ENCODE measurements around the gene FOXP4.

FOXP4 gene

DNA sequence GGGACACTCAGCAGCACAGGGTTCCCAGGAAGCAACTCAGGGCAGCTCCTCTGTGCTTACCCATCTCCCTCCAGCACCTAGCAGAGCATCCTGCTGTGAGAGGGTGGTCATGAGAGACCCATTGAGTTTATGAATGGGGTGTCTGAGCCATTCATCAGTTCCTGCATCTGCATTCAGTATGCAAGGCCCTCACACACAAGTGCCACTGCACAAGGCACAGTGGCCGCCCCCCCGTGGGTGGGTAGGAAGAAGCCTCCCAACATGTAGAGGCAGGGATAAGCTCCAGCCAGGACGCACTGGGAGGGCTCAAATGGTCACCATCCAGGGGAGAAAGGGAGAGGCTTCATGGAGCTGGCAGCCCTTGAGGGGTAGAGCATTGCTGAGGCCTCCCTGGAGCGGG lies 43.0 kb downstream of the FOXP4 start:
- TF ChIP-seq, protein P1, sequence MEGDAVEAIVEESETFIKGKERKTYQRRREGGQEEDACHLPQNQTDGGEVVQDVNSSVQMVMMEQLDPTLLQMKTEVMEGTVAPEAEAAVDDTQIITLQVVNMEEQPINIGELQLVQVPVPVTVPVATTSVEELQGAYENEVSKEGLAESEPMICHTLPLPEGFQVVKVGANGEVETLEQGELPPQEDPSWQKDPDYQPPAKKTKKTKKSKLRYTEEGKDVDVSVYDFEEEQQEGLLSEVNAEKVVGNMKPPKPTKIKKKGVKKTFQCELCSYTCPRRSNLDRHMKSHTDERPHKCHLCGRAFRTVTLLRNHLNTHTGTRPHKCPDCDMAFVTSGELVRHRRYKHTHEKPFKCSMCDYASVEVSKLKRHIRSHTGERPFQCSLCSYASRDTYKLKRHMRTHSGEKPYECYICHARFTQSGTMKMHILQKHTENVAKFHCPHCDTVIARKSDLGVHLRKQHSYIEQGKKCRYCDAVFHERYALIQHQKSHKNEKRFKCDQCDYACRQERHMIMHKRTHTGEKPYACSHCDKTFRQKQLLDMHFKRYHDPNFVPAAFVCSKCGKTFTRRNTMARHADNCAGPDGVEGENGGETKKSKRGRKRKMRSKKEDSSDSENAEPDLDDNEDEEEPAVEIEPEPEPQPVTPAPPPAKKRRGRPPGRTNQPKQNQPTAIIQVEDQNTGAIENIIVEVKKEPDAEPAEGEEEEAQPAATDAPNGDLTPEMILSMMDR (conservative IDR thresholded peaks at IDR 0.05; ENCODE audit: low read length) = no peak
- no peak for DNase-seq (ENCODE audit: low read depth)
- H3K4me3 ChIP-seq (ENCODE audit: low read length) = no peak overlapping the region

- no peak overlapping the region for H3K4me3 ChIP-seq (ENCODE audit: low read length)
- TF ChIP-seq, protein P1 (conservative IDR thresholded peaks at IDR 0.05; ENCODE audit: low read length) = no peak
- DNase-seq (ENCODE audit: low read depth) = no peak
Measured at GRCh38 chr6:41589636-41590622, 43.7 kb downstream of the FOXP4 start.

DNA sequence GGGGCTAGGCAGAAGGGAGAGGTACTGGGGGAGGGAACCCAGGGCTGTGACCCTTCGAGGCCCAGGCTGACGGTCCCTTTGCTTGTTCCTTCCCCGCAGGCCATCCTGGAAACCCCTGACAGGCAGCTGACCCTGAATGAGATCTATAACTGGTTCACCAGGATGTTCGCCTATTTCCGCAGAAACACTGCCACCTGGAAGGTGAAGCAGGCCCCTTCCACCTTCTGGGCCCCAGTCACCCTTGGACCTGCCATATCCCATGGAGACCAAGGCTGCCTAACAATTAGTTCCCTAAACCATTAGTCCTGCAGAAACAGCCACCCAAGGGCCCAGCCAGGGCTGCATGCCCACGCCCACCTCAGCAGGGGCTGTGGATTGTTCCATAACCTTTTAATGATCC lies 44.9 kb downstream of the FOXP4 start:
- no peak for DNase-seq (ENCODE audit: low read depth)
- TF ChIP-seq, protein P1 (conservative IDR thresholded peaks at IDR 0.05; ENCODE audit: low read length) = no peak

GRCh38 chr6:41591859-41592502 lies 45.8 kb downstream of the FOXP4 start:
- no peak overlapping the region for H3K4me3 ChIP-seq (ENCODE audit: low read length)
- TF ChIP-seq, protein P1 (conservative IDR thresholded peaks at IDR 0.05; ENCODE audit: low read length) = peak; percentile 91
- peak; percentile 41 for DNase-seq (ENCODE audit: low read depth)

More for the DNA sequence above, 44.9 kb downstream of the FOXP4 start:
- H3K4me3 ChIP-seq (ENCODE audit: low read length) = no peak overlapping the region

- DNase-seq (ENCODE audit: low read depth) = no peak
- TF ChIP-seq, protein P1 (conservative IDR thresholded peaks at IDR 0.05; ENCODE audit: low read length) = no peak
- no peak overlapping the region for H3K4me3 ChIP-seq (ENCODE audit: low read length)
Measured at GRCh38 chr6:41593406-41593805, 47.2 kb downstream of the FOXP4 start.

DNA sequence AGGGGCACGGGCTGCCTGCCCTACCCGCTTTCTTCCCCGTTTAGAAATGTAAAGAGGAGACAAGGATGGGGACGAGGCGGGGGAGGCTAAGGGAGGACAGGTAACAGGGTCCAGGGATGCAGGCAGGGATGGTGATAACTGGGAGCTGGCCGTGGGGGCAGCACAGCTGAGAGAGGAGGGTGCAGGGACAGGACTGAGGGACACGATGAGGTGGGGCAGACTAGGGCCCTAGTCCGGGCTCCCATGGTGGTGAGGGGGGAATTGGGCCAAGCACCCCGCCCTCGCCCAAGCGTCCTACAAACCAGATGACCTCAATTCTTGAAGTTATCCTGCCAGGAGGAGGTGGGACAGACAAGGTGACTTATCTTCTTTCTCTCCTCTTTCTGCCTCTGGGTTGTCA lies 47.7 kb downstream of the FOXP4 start:
- TF ChIP-seq, protein P1 (conservative IDR thresholded peaks at IDR 0.05; ENCODE audit: low read length) = no peak
- H3K4me3 ChIP-seq (ENCODE audit: low read length) = no peak overlapping the region
- no peak for DNase-seq (ENCODE audit: low read depth)

Measured in AG10803 (cell line).